Esophagus muscularis mucosa (tissue), 4 donors: ENCODE data around the gene NPHP4. TPM values are rescaled to one million over a fixed set of nuclear protein-coding genes. Genes with fewer than 3 reads are reported as not detected.

Experiments
- DNase-seq: peaks from one replicate; pipeline ENCODE4 v3.0.0-alpha.2; 2017; ENCODE audit errors: extremely low spot score
- H3K27ac ChIP-seq, 4 donors: fragments of 200-600 bp; sonication (generic); replicated peaks in 1 of 4; 1 replicate in 3 of 4; 2 replicates in 1 of 4; pipeline ENCODE4 v1.5.1; 2016 to 2019; ENCODE audit warnings: mild to moderate bottlenecking in 1 of 4
- H3K27me3 ChIP-seq, 4 donors: fragments of 200-600 bp; sonication (generic); one replicate each; pipeline versions ENCODE4 v1.5.1 to v1.6.0; 2016 to 2019
- H3K36me3 ChIP-seq, 4 donors: fragments of 200-600 bp; sonication (generic); one replicate each; pipeline ENCODE4 v1.5.1; 2016 to 2019
- H3K4me1 ChIP-seq, 4 donors: fragments of 200-600 bp; sonication (generic); one replicate each; pipeline ENCODE4 v1.5.1; 2016 to 2019
- H3K4me3 ChIP-seq, 4 donors: fragments of 200-600 bp; sonication (generic); 1 replicate in 2 of 4; 2 replicates in 2 of 4; pipeline ENCODE4 v1.5.1; 2016 to 2019; ENCODE audit warnings: mild to moderate bottlenecking in 4 of 4, moderate library complexity in 1 of 4
- H3K9me3 ChIP-seq, 4 donors: fragments of 200-600 bp; sonication (generic); 1 replicate in 3 of 4; 2 replicates in 1 of 4; pipeline ENCODE4 v1.5.1; 2016 to 2019
- EP300 ChIP-seq: sonication (generic); formaldehyde crosslinking; IDR thresholded peaks from one replicate; pipeline ENCODE4 v1.6.1; 2017; ENCODE audit warnings: antibody characterized with exemption
- POLR2A ChIP-seq: fragments of 450-650 bp; IDR thresholded peaks from one replicate; pipeline ENCODE4 v1.6.1; 2017; ENCODE audit warnings: antibody characterized with exemption, moderate library complexity, mild to moderate bottlenecking, low read depth
- POLR2AphosphoS5 ChIP-seq, 2 donors: sonication (generic); formaldehyde crosslinking; IDR thresholded peaks; one replicate each; pipeline ENCODE4 v1.6.1; 2017; ENCODE audit warnings: antibody characterized with exemption in 2 of 2
- WGBS: methylation state at CpG from one replicate; pipeline ENCODE4 v1.1.5; 2018; 5-methylcytosine and 5-hydroxymethylcytosine counted together
- intact Hi-C: fragments of 100-400 bp; cut with DNase I; formaldehyde crosslinking; loops from one replicate; pipeline ENCODE4 v1.15.1; 2023
- total RNA-seq, 4 donors: library from RNA; depleted of rRNA; stranded (reverse); fragments of >200 nt; gene quantifications; one replicate each; pipeline versions ENCODE4 v1.1.0 to v1.2.1, GENCODE V29; 2016
- TF ChIP-seq, protein P1 (sequence below), 3 experiments: fragments of 200-600 bp in 2 of 3; fragments of 450-650 bp in 1 of 3; sonication (generic) in 2 of 3; IDR thresholded peaks; one replicate each; pipeline ENCODE4 v1.5.1; 2017 to 2019; ENCODE audit warnings: antibody characterized with exemption in 3 of 3, mild to moderate bottlenecking in 2 of 3, moderate library complexity in 1 of 3

Gene NPHP4
- total RNA-seq, 4 donors from 2014 or later, result 6.5 to 9.1 (median 8.0) TPM

DNA sequence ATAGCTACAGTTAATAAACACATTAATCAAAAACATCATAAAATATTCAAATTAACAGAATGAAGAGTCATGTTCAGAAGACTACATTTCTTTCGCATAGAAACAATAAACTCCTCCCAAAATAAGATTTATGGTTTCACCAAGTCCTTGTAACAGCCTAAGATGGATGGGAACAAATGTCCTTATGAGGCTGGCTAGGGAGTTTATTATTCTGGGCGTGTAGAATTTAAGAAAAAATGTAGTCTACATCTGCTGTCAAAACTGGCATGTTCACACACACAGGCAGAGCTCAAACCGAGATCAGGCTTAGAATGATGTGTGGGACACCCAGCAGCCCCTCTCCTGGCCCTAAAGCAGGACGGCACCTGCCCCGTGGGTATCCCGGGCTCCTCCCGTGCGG lies 101.1 kb downstream of the NPHP4 start:
- Histone ChIP-seq H3K9me3 (no peaks in the 10 kb centered on the region), H3K27ac (no peak overlapping the region), H3K36me3 (peaks cover 4 to 49% (median 30%) of the 10 kb centered on the region in 4 donors), H3K4me3 (no peak overlapping the region), H3K4me1 (no peaks in the 10 kb centered on the region), H3K27me3 (no peaks in the 10 kb centered on the region)
- 90% methylated on average over 8 of the region's 8 CpGs for WGBS
- DNase-seq, result no peak
- intact Hi-C loops, result no loop called here
- TF ChIP-seq EP300, result no peak
- no peak for TF ChIP-seq POLR2AphosphoS5 (IDR thresholded peaks at IDR 0.05)
- TF ChIP-seq POLR2A, result no peak
- TF ChIP-seq, protein P1, sequence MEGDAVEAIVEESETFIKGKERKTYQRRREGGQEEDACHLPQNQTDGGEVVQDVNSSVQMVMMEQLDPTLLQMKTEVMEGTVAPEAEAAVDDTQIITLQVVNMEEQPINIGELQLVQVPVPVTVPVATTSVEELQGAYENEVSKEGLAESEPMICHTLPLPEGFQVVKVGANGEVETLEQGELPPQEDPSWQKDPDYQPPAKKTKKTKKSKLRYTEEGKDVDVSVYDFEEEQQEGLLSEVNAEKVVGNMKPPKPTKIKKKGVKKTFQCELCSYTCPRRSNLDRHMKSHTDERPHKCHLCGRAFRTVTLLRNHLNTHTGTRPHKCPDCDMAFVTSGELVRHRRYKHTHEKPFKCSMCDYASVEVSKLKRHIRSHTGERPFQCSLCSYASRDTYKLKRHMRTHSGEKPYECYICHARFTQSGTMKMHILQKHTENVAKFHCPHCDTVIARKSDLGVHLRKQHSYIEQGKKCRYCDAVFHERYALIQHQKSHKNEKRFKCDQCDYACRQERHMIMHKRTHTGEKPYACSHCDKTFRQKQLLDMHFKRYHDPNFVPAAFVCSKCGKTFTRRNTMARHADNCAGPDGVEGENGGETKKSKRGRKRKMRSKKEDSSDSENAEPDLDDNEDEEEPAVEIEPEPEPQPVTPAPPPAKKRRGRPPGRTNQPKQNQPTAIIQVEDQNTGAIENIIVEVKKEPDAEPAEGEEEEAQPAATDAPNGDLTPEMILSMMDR (IDR thresholded peaks at IDR 0.05), result no peak

DNA sequence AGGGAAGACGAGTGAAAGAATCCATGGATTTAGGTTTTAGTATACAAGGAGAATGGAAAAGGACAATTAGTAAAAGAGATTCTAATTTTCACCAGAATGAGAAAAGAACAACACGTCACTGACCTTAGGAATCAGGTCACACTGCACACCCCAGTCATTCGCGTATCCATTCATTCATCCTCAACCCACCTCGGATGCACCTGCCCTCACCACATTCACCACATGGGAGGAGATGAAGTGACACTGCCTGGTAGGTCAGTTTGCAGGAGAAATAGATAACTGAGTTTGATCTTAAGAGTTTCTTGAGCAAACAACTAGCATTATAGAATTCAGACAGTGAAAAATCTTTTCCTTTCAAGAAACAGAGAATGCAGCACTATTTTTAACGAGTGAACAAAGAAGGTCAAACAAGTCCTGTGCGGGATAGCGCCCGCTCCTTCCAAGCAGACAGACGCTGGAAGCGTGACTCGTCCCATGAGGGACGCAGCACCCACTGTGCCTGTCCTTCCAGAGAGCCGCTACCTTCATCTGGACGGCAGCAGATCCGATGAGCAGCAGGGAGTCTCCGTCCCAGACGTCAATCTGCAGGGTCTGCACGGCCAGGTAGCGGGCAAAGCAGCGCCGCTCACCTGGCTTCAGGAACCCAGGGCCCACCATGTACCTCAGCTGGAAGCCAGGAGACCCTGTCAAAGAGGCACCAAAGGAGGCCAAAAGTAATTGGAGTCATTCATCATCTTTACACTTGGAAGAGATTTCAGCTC lies 101.7 kb downstream of the NPHP4 start:
- H3K4me3 ChIP-seq, result no peak overlapping the region
- WGBS, result 82% methylated on average over 17 of the region's 22 CpGs
- H3K27ac ChIP-seq, result no peak overlapping the region
- H3K27me3 ChIP-seq, result no peaks in the 10 kb centered on the region
- TF ChIP-seq EP300, result no peak
- H3K9me3 ChIP-seq, result no peaks in the 10 kb centered on the region
- H3K36me3 ChIP-seq, result peaks cover 3 to 53% (median 30%) of the 10 kb centered on the region in 4 donors
- H3K4me1 ChIP-seq, result no peaks in the 10 kb centered on the region
- no peak for DNase-seq
- intact Hi-C loops, result no loop called here

- H3K36me3 ChIP-seq, result peaks cover 0 to 54% (median 30%) of the 10 kb centered on the region in 4 donors
- no peaks in the 10 kb centered on the region for H3K27me3 ChIP-seq
- WGBS, result 77% methylated on average over 10 of the region's 12 CpGs
- no peak for DNase-seq
- no peaks in the 10 kb centered on the region for H3K4me1 ChIP-seq
- H3K9me3 ChIP-seq, result no peaks in the 10 kb centered on the region
- TF ChIP-seq POLR2A, result no peak
- TF ChIP-seq POLR2AphosphoS5 (IDR thresholded peaks at IDR 0.05), result no peak
- TF ChIP-seq, protein P1 (IDR thresholded peaks at IDR 0.05), result no peak
- TF ChIP-seq EP300, result no peak
- no peak overlapping the region for H3K4me3 ChIP-seq
- no peak overlapping the region for H3K27ac ChIP-seq
- intact Hi-C loops, result loop anchor here (10.0 kb wide), 1 partner anchor 1965 kb away; no protein-coding TSS in a partner anchor
Observed at GRCh38 chr1:5889901-5890300, 102.3 kb downstream of the NPHP4 start.

DNA sequence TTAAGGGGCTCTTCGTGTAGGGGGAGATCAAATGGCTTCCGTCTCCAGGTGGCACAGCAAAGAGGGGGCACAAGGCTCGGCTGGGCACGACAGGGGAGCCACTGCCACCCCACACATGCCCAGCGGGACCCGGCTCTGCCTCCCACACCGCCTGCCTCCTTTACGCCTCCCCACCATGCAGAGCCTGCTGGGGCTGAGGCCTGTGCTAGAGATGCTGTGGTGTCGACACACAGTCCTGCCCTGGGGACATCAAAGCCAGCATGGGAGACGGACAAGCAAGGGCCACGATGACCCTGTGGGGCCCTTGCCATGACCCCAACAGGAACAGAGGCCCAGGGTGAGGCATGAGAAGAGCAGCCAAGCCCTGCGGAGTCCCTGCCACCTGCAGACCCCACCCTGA lies 102.8 kb downstream of the NPHP4 start:
- H3K4me3 ChIP-seq, result no peak overlapping the region
- WGBS, result 93% methylated on average over 12 of the region's 12 CpGs
- no peak for DNase-seq
- no peaks in the 10 kb centered on the region for H3K9me3 ChIP-seq
- intact Hi-C loops, result loop anchor here (10.0 kb wide), 1 partner anchor 1965 kb away; no protein-coding TSS in a partner anchor
- no peak overlapping the region for H3K27ac ChIP-seq
- H3K4me1 ChIP-seq, result no peaks in the 10 kb centered on the region
- TF ChIP-seq EP300, result no peak
- peaks cover 0 to 54% (median 28%) of the 10 kb centered on the region in 4 donors for H3K36me3 ChIP-seq
- H3K27me3 ChIP-seq, result no peaks in the 10 kb centered on the region

GRCh38 chr1:5888606-5889211 lies 103.5 kb downstream of the NPHP4 start:
- TF ChIP-seq, protein P1 (IDR thresholded peaks at IDR 0.05), result no peak
- TF ChIP-seq EP300 (no peak), POLR2A (no peak), POLR2AphosphoS5 (IDR thresholded peaks at IDR 0.05) (no peak)
- Histone ChIP-seq H3K36me3 (peaks cover 0 to 58% (median 29%) of the 10 kb centered on the region in 4 donors), H3K27me3 (no peaks in the 10 kb centered on the region), H3K27ac (no peak overlapping the region), H3K4me3 (no peak overlapping the region), H3K4me1 (no peaks in the 10 kb centered on the region), H3K9me3 (no peaks in the 10 kb centered on the region)
- DNase-seq, result no peak
- WGBS, result 88% methylated on average over 13 of the region's 13 CpGs
- intact Hi-C loops, result loop anchor here (10.0 kb wide), 1 partner anchor 1964 kb away; no protein-coding TSS in a partner anchor
